Activated naive CD4-positive, alpha-beta T cell treated with anti-CD3 and anti-CD28 coated beads for 36 hours (primary cell): ENCODE results near the gene TFF1. TPM values are rescaled to one million over a fixed set of nuclear protein-coding genes. Genes with fewer than 3 reads are reported as not detected.

ENCODE experiments used
- CTCF ChIA-PET: fragments of 350-600 bp; sonication (Branson Sonifier 250); formaldehyde crosslinking; loops from one replicate; lab custom pipeline; 2021; ENCODE audit warnings: antibody characterized with exemption; lab: Charles Lee
- DNase-seq: peaks from one replicate; pipeline ENCODE4 v3.0.0-alpha.2; 2020
- H3K27ac Mint-ChIP-seq: one replicate; pipeline ENCODE4 v1.8.0; 2021; ENCODE audit warnings: mild to moderate bottlenecking, mixed read lengths
- H3K27me3 Mint-ChIP-seq: one replicate; pipeline ENCODE4 v1.8.0; 2021; ENCODE audit warnings: low read depth, mixed read lengths
- H3K36me3 Mint-ChIP-seq: one replicate; pipeline ENCODE4 v1.8.0; 2021; ENCODE audit warnings: low read depth, mixed read lengths
- H3K4me1 Mint-ChIP-seq: one replicate; pipeline ENCODE4 v1.8.0; 2021; ENCODE audit warnings: low read depth, mixed read lengths
- H3K4me3 Mint-ChIP-seq: one replicate; pipeline ENCODE4 v1.8.0; 2021; ENCODE audit warnings: mild to moderate bottlenecking, moderate library complexity, mixed read lengths
- H3K9me3 Mint-ChIP-seq: one replicate; pipeline ENCODE4 v1.8.0; 2021; ENCODE audit warnings: mixed read lengths
- intact Hi-C: fragments of 100-400 bp; cut with micrococcal nuclease; formaldehyde crosslinking; loops from one replicate; pipeline ENCODE4 v1.15.1; 2023
- total RNA-seq, 2 experiments: library from RNA; stranded (reverse); gene quantifications; one replicate each; pipeline ENCODE4 v1.2.3, GENCODE V29; 2021

The TFF1 gene
- total RNA-seq, 2 experiments from 2014 or later = not detected

DNA sequence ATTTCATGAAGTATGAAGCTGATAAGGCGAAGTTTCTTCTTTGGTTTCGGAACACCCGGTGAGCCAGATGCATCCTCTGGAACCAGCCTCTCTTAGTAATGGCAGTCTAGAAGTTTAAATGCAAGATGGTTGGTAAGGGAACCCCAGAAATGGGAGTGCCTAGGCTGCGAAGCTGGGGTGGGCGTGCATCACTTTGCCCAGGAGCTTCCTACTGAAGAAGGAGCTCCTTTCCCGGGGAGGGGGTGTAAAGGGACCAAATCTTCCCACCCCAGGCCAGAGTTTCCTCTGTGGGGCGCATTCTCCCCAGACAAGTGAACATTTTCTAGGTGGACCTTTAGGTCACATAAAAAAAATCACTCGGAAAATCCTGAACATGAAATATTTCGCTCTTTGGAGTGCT is 19.9 kb downstream of the TFF1 start:
- intact Hi-C loops = no loop called here
- CTCF ChIA-PET = interaction anchor here (0.7 to 0.9 kb wide), 2 partner anchors 8 to 35 kb away, joined by 3 read pairs; no protein-coding TSS in a partner anchor
- Mint-ChIP-seq H3K27ac (no peak overlapping the region), H3K4me1 (no peaks in the 10 kb centered on the region), H3K4me3 (no peak overlapping the region), H3K9me3 (no peaks in the 10 kb centered on the region), H3K27me3 (no peaks in the 10 kb centered on the region), H3K36me3 (no peaks in the 10 kb centered on the region)
- DNase-seq = no peak

DNA sequence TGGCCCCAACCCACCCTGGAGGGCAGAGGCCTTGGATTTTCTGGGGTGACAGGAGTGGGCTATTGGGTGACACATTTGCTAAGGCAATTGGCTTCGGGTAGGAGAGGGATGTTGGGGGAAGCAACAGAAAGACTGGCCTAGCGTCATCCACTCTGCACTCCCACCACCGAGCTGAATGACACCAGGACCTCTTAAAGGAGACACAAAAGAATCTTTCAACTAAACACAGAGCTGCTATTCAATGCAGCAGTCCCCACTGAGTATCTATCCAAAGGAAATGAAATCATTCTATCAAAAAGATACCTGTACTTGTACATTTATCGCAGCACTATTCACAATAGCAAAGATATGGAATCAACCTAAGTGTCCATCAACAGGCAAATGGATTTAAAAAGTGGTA is 21.7 kb downstream of the TFF1 start:
- CTCF ChIA-PET = interaction anchor here (1.2 kb wide), 1 partner anchor 16 kb away, joined by 4 read pairs; no protein-coding TSS in a partner anchor
- Mint-ChIP-seq H3K27ac (no peak overlapping the region), H3K4me3 (no peak overlapping the region), H3K36me3 (no peaks in the 10 kb centered on the region), H3K9me3 (no peaks in the 10 kb centered on the region), H3K27me3 (no peaks in the 10 kb centered on the region), H3K4me1 (no peaks in the 10 kb centered on the region)
- no peak for DNase-seq
- intact Hi-C loops = no loop called here

DNA sequence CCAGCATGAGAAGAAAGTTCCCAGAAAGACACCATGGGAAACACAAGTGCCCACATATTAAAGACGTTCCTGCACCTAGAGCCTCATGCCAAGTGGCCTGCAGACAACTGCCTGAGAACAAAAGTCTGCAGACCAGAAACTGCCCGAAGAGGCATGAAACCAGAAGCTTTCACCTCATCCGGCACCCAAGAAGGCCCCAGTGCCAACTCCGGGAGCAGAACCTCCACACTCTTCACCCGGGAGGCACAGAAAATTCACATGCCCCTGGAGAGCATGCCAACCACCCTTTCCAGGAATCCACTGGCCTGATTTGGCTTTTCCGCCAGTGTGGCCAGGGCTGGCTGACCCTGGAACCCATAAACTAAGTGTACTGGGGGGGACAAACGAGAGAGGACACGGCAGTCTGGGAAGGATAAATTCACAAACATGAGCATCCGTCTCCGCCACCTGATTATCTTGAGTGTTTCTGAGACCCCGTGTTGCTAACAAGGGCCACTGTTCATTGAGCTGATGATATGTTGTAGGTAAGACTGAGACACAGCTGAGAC is 22.3 kb downstream of the TFF1 start:
- Mint-ChIP-seq H3K9me3 (no peaks in the 10 kb centered on the region), H3K27ac (no peak overlapping the region), H3K4me1 (no peaks in the 10 kb centered on the region), H3K4me3 (no peak overlapping the region), H3K36me3 (no peaks in the 10 kb centered on the region), H3K27me3 (no peaks in the 10 kb centered on the region)
- CTCF ChIA-PET = interaction anchor here (1.2 kb wide), 1 partner anchor 17 kb away, joined by 4 read pairs; no protein-coding TSS in a partner anchor
- DNase-seq = no peak
- intact Hi-C loops = no loop called here

DNA sequence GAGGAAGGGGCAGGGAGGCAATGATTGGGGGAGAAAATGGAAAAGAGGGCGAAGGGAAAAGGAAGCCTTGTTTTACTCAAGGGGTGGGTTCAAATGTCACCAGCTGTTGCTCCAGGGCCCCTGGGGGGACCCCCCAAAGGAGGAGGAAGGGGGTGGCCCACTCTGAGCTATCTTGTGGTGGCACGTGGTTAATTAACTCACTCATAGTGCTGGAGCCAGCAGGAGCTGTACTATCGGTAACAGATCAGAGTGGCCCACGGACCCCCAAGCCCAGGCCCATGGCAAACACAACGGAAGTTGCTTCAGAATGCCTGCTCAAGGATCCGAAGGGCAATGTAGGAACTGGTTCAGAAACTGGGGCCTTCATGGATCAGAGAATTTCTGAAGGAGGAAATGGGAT is 22.8 kb downstream of the TFF1 start:
- H3K27me3 Mint-ChIP-seq = no peaks in the 10 kb centered on the region
- CTCF ChIA-PET = no interaction called here
- H3K9me3 Mint-ChIP-seq = no peaks in the 10 kb centered on the region
- intact Hi-C loops = no loop called here
- no peak overlapping the region for H3K4me3 Mint-ChIP-seq
- no peaks in the 10 kb centered on the region for H3K4me1 Mint-ChIP-seq
- no peak overlapping the region for H3K27ac Mint-ChIP-seq
- no peaks in the 10 kb centered on the region for H3K36me3 Mint-ChIP-seq
- no peak for DNase-seq

DNA sequence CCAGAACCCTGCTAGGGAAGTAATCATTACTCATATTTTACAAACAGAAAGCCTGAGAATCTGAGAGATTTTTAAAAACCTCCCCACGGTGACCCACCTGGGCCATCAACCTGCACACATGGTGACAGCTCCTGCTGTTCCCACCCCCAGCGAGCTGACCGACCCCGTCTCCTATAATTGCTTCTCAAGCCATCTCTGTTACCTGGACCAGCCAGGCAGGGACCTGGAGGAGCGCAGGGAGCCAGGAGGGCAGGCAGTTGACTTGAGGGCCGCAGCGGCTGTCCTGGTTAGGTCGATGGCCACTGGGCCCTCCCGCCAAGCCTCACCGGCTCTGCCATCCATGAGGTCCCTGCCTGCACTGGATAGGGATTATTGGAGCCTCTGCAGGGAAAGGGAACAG is 23.2 kb downstream of the TFF1 start:
- peaks cover 3% of the 10 kb centered on the region for H3K4me1 Mint-ChIP-seq
- H3K4me3 Mint-ChIP-seq = no peak overlapping the region
- no peaks in the 10 kb centered on the region for H3K27me3 Mint-ChIP-seq
- CTCF ChIA-PET = no interaction called here
- no peaks in the 10 kb centered on the region for H3K9me3 Mint-ChIP-seq
- H3K27ac Mint-ChIP-seq = no peak overlapping the region
- intact Hi-C loops = no loop called here
- DNase-seq = no peak
- no peaks in the 10 kb centered on the region for H3K36me3 Mint-ChIP-seq

DNA sequence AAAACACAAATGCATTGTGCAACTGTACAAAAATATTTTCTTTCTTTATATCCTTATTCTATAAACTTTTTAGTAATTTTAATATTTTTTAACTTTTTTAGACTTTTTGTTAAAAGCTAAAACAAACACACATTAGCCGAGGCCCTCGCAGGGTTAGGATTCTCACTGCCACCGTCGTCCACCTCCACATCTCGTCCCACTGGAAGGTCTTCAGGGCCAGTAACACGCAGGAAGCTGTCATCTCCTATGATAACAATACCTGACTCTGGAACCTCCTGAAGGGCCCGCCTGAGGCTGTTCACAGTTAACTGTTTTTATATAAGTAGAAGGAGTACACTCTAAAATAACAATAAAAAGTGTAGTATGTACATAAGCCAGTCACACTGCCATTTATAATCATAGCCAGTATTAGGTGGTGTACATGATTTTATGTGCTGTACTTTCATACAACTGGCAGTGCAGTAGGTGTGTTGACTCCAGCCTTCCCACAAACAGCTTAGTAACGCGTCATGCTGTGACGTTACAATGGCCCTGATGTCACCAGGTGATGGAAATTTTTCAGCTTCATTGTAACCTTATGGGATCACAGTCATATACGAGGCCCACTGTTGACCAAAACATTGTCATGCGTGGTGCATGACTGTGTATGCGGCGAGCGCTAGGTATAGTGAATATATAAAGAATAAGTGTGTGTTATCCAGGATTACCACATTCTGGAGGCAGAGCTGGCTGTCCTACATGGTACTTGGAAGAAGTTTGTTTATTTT is 24.4 kb downstream of the TFF1 start:
- no peak overlapping the region for H3K4me3 Mint-ChIP-seq
- no peaks in the 10 kb centered on the region for H3K36me3 Mint-ChIP-seq
- peaks cover 8% of the 10 kb centered on the region for H3K4me1 Mint-ChIP-seq
- H3K27me3 Mint-ChIP-seq = no peaks in the 10 kb centered on the region
- no peak overlapping the region for H3K27ac Mint-ChIP-seq
- DNase-seq = no peak
- CTCF ChIA-PET = interaction anchor here (0.7 to 0.9 kb wide), 2 partner anchors 31 to 46 kb away, joined by 3 to 5 read pairs; no protein-coding TSS in a partner anchor
- intact Hi-C loops = no loop called here
- no peaks in the 10 kb centered on the region for H3K9me3 Mint-ChIP-seq

DNA sequence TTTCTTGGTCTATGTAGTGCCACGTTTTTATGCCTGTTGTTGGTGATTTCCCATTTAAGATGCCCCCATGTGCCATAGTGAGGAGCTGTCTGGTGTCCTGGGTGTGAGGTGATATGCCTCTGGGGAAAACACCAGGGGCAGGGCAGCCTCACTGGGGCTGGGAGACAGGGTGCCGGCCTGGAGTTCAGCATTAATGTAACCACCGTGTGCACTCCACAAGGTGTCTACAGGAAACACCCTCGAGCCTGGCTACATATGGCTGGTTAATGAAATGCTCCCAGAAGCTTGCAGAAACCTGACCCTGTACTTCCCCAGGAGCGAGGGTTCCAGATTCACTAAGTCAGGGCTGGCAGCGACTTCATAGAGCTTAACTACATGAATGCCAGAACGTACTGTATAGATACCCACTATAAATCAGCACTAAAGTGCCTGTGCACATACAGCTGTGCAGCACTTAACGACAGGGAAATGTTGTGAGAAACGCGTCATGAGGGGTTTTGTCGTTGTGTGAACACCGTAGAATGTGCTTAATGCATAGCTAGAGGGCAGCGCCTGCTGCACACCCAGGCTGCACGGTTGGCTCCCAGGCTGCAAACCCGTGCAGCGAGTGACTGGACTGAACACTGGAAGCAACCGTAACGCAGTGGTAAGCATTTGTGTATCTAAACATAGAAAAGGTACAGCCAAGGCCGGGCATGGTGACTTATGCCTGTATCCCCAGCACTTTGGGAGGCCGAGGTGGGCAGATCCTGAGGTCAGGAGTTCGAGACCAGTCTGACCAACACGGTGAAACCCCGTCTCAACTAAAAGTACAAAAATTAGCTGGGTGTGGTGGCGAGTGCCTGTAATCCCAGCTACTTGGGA is 25.9 kb downstream of the TFF1 start:
- Mint-ChIP-seq H3K4me1 (peaks cover 8% of the 10 kb centered on the region), H3K4me3 (no peak overlapping the region), H3K36me3 (no peaks in the 10 kb centered on the region), H3K9me3 (no peaks in the 10 kb centered on the region), H3K27ac (no peak overlapping the region), H3K27me3 (no peaks in the 10 kb centered on the region)
- intact Hi-C loops = no loop called here
- no peak for DNase-seq
- CTCF ChIA-PET = interaction anchor here (0.6 to 1.1 kb wide), 3 partner anchors 20 to 109 kb away, joined by 3 to 5 read pairs (median 3); partner anchors contain the start of gene UBASH3A

DNA sequence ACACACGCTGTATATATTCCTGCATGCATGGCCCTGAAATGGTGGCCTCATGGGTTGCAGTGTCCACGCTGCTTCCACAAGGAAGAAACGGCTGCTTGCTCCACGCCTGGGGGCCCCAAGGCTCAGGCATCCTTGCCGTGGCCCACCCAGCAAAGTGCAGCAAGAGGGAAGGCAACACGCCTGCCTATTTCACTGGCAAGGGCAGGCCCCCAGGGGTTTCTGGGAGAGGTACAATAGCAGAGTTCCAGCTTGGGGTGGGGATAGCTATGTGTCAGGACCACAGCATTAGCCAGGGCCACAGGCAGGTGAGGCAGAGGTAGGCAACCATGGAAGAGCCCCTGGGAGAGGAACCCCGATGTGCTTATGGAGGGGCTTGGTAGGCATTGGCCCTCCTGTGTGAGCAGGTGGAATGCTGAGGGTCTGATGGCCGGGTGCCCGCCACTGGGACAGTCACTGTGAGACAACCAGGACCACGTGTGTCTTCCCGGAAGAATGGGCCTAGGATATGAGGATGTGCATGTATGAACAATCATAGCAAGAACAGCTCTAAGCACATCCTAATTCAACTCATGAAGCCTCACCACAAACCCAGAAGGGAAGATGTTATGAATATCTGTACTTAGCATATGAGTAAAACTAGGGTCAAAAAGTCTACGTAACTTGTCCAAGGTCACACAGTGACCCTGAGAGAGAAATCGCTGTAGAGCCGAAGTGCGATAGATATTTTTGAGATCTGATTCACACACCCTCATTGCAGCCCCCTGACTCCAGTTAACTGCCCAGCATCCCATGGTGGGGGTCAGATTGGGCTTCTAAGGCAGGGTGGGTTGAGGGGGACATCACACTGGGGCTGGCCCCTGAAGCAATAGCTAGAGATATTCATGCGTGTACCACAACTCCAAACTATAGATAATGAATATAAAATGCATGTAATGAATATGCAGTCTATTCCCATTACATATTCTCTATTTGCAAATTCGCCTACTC is 27.3 kb downstream of the TFF1 start:
- intact Hi-C loops = loop anchor here (1.0 to 10.0 kb wide), 5 partner anchors 42 to 198 kb away; no protein-coding TSS in a partner anchor
- no peak for DNase-seq
- H3K9me3 Mint-ChIP-seq = no peaks in the 10 kb centered on the region
- H3K4me1 Mint-ChIP-seq = peaks cover 8% of the 10 kb centered on the region
- CTCF ChIA-PET = interaction anchor here (0.5 to 4.1 kb wide), 20 partner anchors 7 to 212 kb away, joined by 3 to 30 read pairs (median 4); partner anchors contain the start of genes TFF2 and UBASH3A
- H3K36me3 Mint-ChIP-seq = no peaks in the 10 kb centered on the region
- no peak overlapping the region for H3K27ac Mint-ChIP-seq
- H3K27me3 Mint-ChIP-seq = no peaks in the 10 kb centered on the region
- no peak overlapping the region for H3K4me3 Mint-ChIP-seq

DNA sequence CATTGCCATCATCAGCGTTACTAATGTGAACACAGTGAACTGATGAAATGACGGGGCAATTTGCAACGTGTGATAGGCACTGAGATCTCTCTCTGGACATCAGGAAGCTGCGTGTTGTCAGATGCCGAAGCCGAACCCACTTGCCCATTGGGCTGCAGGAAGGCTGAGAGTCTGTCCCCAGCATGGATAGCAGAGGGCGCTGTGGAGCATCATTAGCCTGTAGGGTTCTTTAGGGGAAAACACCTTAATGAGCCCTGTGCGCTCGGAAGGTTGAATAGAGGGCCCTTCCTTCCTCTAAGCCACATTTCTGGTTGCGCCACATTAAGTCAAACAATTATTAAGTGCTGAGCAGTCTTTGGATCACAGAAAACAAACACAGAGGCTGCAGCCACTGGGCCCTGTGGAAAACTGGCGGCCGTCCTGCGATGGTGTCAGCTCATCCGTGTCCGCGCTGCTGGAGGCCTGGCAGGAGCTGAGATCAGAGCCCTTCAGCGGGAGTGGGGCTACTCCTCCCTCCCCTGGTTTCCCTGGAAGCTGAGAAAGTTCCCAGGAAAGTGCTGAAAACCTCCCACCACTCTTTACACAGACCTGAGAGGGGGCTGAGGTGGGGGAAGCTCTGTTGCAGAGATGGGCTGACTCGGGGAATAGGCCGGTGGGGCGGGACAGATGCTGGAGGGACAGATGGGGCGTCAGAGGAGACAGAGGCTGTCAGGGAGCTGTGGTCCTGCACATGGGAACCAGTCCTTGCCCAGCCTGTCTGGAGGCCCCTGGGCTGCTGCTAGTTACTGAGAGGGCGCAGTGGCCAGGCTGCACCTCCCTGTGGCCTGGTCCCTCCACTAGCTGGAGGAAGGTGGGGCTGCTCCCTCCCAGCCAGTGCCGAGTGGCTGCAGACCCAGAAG is 28.3 kb downstream of the TFF1 start:
- Mint-ChIP-seq H3K4me3 (no peak overlapping the region), H3K9me3 (no peaks in the 10 kb centered on the region), H3K27ac (no peak overlapping the region), H3K36me3 (no peaks in the 10 kb centered on the region), H3K4me1 (peaks cover 8% of the 10 kb centered on the region), H3K27me3 (no peaks in the 10 kb centered on the region)
- CTCF ChIA-PET = interaction anchor here (0.5 to 4.1 kb wide), 22 partner anchors 8 to 480 kb away, joined by 3 to 30 read pairs (median 5); partner anchors contain the start of genes TFF2 and UBASH3A
- intact Hi-C loops = loop anchor here (1.0 to 10.0 kb wide), 5 partner anchors 43 to 199 kb away; no protein-coding TSS in a partner anchor
- DNase-seq = peak; percentile 94

DNA sequence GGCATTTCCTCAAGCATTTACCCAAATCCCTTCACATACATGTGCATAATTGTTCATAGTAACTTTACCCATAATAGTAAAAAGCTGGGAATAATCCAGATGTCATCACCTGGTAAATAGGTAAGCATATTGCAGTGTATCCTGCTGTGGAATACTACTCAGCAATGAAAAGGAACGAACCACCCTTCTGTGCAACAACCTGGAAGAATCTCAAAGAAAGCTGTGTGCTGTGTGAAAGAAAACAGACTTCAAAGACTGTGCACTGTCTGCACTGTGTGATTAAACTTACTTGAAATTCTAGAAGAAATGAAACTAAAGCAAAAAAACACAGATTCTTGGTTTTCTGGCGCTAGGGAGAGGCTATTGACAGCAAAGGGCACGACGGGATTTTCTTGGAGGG is 29.1 kb downstream of the TFF1 start:
- intact Hi-C loops = loop anchor here (10.0 kb wide), 1 partner anchor 192 kb away; no protein-coding TSS in a partner anchor
- Mint-ChIP-seq H3K36me3 (no peaks in the 10 kb centered on the region), H3K4me3 (no peak overlapping the region), H3K9me3 (peaks cover under 1% of the 10 kb centered on the region), H3K27ac (no peak overlapping the region), H3K4me1 (peaks cover 8% of the 10 kb centered on the region), H3K27me3 (no peaks in the 10 kb centered on the region)
- CTCF ChIA-PET = interaction anchor here (1.0 to 4.1 kb wide), 17 partner anchors 8 to 481 kb away, joined by 3 to 30 read pairs (median 6); partner anchors contain the start of genes TFF2 and UBASH3A
- DNase-seq = no peak
